A673 (cell line): ENCODE results near the gene CHP2.

Experiments used
- EZH2 ChIP-seq: fragments of 200-600 bp; sonication (generic); IDR thresholded peaks from 2 replicates; pipeline ENCODE4 v1.6.1; 2017; ENCODE audit warnings: borderline replicate concordance, low read depth, mild to moderate bottlenecking, mixed read lengths, antibody characterized with exemption, low read length; ENCODE audit not compliant: poor library complexity, severe bottlenecking
- TF ChIP-seq, protein P1 (sequence below): fragments of 300-800, 200-600 bp; sonication (generic); conservative IDR thresholded peaks from 2 replicates; pipeline ENCODE4 v1.5.1; 2017; ENCODE audit warnings: low read depth, mild to moderate bottlenecking, antibody characterized with exemption, low read length, moderate library complexity, mixed read lengths

DNA sequence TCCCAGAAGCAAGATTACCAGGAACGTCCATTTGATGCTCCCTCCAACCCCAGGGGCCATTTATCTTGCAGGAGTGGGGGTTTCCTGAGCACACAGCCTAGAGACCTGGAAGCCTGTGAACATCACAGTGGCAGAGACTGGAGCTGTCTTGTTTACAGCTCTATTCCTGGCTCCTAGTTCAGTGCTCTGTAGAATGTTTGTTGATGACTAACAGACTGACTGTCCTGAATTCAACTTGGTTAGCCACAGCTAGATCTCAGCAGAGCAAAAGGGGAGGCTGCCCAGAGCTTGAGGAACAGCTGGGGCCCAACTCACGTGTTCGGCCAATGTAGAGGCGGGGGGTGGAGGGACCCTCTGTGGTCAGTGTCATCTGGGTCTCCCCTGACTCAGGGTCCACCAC, 48.4 kb upstream of the CHP2 start:
- TF ChIP-seq, protein P1, sequence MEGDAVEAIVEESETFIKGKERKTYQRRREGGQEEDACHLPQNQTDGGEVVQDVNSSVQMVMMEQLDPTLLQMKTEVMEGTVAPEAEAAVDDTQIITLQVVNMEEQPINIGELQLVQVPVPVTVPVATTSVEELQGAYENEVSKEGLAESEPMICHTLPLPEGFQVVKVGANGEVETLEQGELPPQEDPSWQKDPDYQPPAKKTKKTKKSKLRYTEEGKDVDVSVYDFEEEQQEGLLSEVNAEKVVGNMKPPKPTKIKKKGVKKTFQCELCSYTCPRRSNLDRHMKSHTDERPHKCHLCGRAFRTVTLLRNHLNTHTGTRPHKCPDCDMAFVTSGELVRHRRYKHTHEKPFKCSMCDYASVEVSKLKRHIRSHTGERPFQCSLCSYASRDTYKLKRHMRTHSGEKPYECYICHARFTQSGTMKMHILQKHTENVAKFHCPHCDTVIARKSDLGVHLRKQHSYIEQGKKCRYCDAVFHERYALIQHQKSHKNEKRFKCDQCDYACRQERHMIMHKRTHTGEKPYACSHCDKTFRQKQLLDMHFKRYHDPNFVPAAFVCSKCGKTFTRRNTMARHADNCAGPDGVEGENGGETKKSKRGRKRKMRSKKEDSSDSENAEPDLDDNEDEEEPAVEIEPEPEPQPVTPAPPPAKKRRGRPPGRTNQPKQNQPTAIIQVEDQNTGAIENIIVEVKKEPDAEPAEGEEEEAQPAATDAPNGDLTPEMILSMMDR, result no peak
- TF ChIP-seq EZH2, result no peak
